Measurements from ENCODE around the gene CTCF. TPM values are rescaled to one million over a fixed set of nuclear protein-coding genes. Genes with fewer than 3 reads are reported as not detected.
"Not testable (repeated sequence)": the region's sequence is repeated elsewhere in the genome, so short reads cannot be mapped to it uniquely, and the experiment has no call there.

The CTCF gene
- total RNA-seq = 10 to 100 TPM; 54.3 to 72.4 TPM

GRCh38 chr16:67562526-67562917 lies at the start of gene CTCF:
Gene CTCF, plus strand, starts transcription at chr16:67562526. Its CDS starts 48,307 bp downstream, at chr16:67610833.
- peak within 1 kb of the TSS; percentile 92 for H3K4me3 Mint-ChIP-seq
- no peaks in the 10 kb centered on the region for H3K27me3 Mint-ChIP-seq
- ATAC-seq (peak; percentile 73 to 80), DNase-seq (ENCODE audit: low spot score) (peak; percentile 86)
- no peaks in the 10 kb centered on the region for H3K9me3 Mint-ChIP-seq
- H3K27ac Mint-ChIP-seq = peak within 1 kb of the TSS; percentile 86 to 93
- no peaks in the 10 kb centered on the region for H3K36me3 Mint-ChIP-seq
- H3K4me1 Mint-ChIP-seq (ENCODE audit: low read depth in 2 of 2) = peaks cover 26 to 35% of the 10 kb centered on the region in 2 donors

- not testable (repeated sequence) for DNase-seq (ENCODE audit: low spot score); H3K27ac Mint-ChIP-seq; ATAC-seq; H3K27me3 Mint-ChIP-seq; H3K4me3 Mint-ChIP-seq; H3K9me3 Mint-ChIP-seq; H3K36me3 Mint-ChIP-seq
- H3K4me1 Mint-ChIP-seq (ENCODE audit: low read depth in 2 of 2) = peaks cover 10 to 14% of the 10 kb centered on the region in 2 donors
Observed at GRCh38 chr16:67513892-67514291, 48.4 kb upstream of the CTCF start.

GRCh38 chr16:67514382-67514828 lies 47.9 kb upstream of the CTCF start:
- Mint-ChIP-seq H3K27ac (peak overlapping the region in 1 of 2 donors; percentile 25), H3K4me3 (no peak overlapping the region), H3K36me3 (no peaks in the 10 kb centered on the region), H3K9me3 (no peaks in the 10 kb centered on the region), H3K27me3 (no peaks in the 10 kb centered on the region), H3K4me1 (ENCODE audit: low read depth in 2 of 2) (peaks cover 15 to 17% of the 10 kb centered on the region in 2 donors)
- DNase-seq (ENCODE audit: low spot score) = peak; percentile 88
- ATAC-seq = peak; percentile 83 to 84

- no peaks in the 10 kb centered on the region for H3K36me3 Mint-ChIP-seq
- peaks cover 28 to 31% of the 10 kb centered on the region in 2 donors for H3K4me1 Mint-ChIP-seq (ENCODE audit: low read depth in 2 of 2)
- no peaks in the 10 kb centered on the region for H3K9me3 Mint-ChIP-seq
- H3K27ac Mint-ChIP-seq = no peak overlapping the region
- no peak for ATAC-seq
- no peak for DNase-seq (ENCODE audit: low spot score)
- no peaks in the 10 kb centered on the region for H3K27me3 Mint-ChIP-seq
- H3K4me3 Mint-ChIP-seq = no peak overlapping the region
Observed at GRCh38 chr16:67516296-67517154, 45.8 kb upstream of the CTCF start.

GRCh38 chr16:67517155-67517445 lies 45.2 kb upstream of the CTCF start:
- Mint-ChIP-seq H3K27ac (no peak overlapping the region), H3K4me1 (ENCODE audit: low read depth in 2 of 2) (peaks cover 28 to 31% of the 10 kb centered on the region in 2 donors), H3K27me3 (no peaks in the 10 kb centered on the region), H3K9me3 (no peaks in the 10 kb centered on the region), H3K4me3 (no peak overlapping the region), H3K36me3 (no peaks in the 10 kb centered on the region)
- no peak for ATAC-seq
- DNase-seq (ENCODE audit: low spot score) = no peak

GRCh38 chr16:67517661-67518423 lies 44.5 kb upstream of the CTCF start:
- Mint-ChIP-seq H3K4me1 (ENCODE audit: low read depth in 2 of 2) (peaks cover 29 to 31% of the 10 kb centered on the region in 2 donors), H3K36me3 (no peaks in the 10 kb centered on the region), H3K9me3 (no peaks in the 10 kb centered on the region), H3K4me3 (no peak overlapping the region), H3K27me3 (no peaks in the 10 kb centered on the region), H3K27ac (no peak overlapping the region)
- DNase-seq (ENCODE audit: low spot score) (no peak), ATAC-seq (no peak)

- H3K36me3 Mint-ChIP-seq = no peaks in the 10 kb centered on the region
- ATAC-seq (no peak), DNase-seq (ENCODE audit: low spot score) (no peak)
- peak overlapping the region; percentile 62 to 91 for H3K27ac Mint-ChIP-seq
- no peaks in the 10 kb centered on the region for H3K27me3 Mint-ChIP-seq
- H3K4me1 Mint-ChIP-seq (ENCODE audit: low read depth in 2 of 2) = peaks cover 31% of the 10 kb centered on the region in 2 donors
- no peaks in the 10 kb centered on the region for H3K9me3 Mint-ChIP-seq
- peak overlapping the region; percentile 47 for H3K4me3 Mint-ChIP-seq
Observed at GRCh38 chr16:67518676-67519075, 43.6 kb upstream of the CTCF start.

- peaks cover 31% of the 10 kb centered on the region in 2 donors for H3K4me1 Mint-ChIP-seq (ENCODE audit: low read depth in 2 of 2)
- H3K4me3 Mint-ChIP-seq = no peak overlapping the region
- H3K9me3 Mint-ChIP-seq = no peaks in the 10 kb centered on the region
- ATAC-seq = no peak
- peak overlapping the region; percentile 62 to 91 for H3K27ac Mint-ChIP-seq
- DNase-seq (ENCODE audit: low spot score) = no peak
- H3K36me3 Mint-ChIP-seq = no peaks in the 10 kb centered on the region
- no peaks in the 10 kb centered on the region for H3K27me3 Mint-ChIP-seq
Observed at GRCh38 chr16:67519242-67519641, 43.1 kb upstream of the CTCF start.

GRCh38 chr16:67521095-67521804 lies 41.1 kb upstream of the CTCF start:
- peak; percentile 96 for DNase-seq (ENCODE audit: low spot score)
- Mint-ChIP-seq H3K9me3 (no peaks in the 10 kb centered on the region), H3K4me3 (peak overlapping the region; percentile 92), H3K27ac (peak overlapping the region; percentile 92 to 98), H3K4me1 (ENCODE audit: low read depth in 2 of 2) (peaks cover 27% of the 10 kb centered on the region in 2 donors), H3K27me3 (no peaks in the 10 kb centered on the region), H3K36me3 (no peaks in the 10 kb centered on the region)
- peak; percentile 94 to 95 for ATAC-seq

- H3K27ac Mint-ChIP-seq = no peak overlapping the region
- no peaks in the 10 kb centered on the region for H3K9me3 Mint-ChIP-seq
- H3K4me3 Mint-ChIP-seq = no peak overlapping the region
- no peak for ATAC-seq
- no peak for DNase-seq (ENCODE audit: low spot score)
- no peaks in the 10 kb centered on the region for H3K36me3 Mint-ChIP-seq
- peaks cover 14 to 19% of the 10 kb centered on the region in 2 donors for H3K4me1 Mint-ChIP-seq (ENCODE audit: low read depth in 2 of 2)
- H3K27me3 Mint-ChIP-seq = no peaks in the 10 kb centered on the region
Observed at GRCh38 chr16:67525176-67525860, 37.0 kb upstream of the CTCF start.

- H3K4me3 Mint-ChIP-seq = no peak overlapping the region
- no peaks in the 10 kb centered on the region for H3K36me3 Mint-ChIP-seq
- peak overlapping the region in 1 of 2 donors; percentile 65 for H3K27ac Mint-ChIP-seq
Observed at GRCh38 chr16:67526149-67526791, 36.1 kb upstream of the CTCF start.

GRCh38 chr16:67528222-67528869 lies 34.0 kb upstream of the CTCF start, which contains the start of gene RIPOR1:
Gene RIPOR1, plus strand, starts transcription at chr16:67528829. Its CDS starts 9,618 bp downstream, at chr16:67538447.
- Mint-ChIP-seq H3K27me3 (peaks cover 0 to 4% of the 10 kb centered on the region in 2 donors), H3K9me3 (no peaks in the 10 kb centered on the region)
- peak; percentile 53 for DNase-seq (ENCODE audit: low spot score)

More at GRCh38 chr16:67526149-67526791, 36.1 kb upstream of the CTCF start:
- DNase-seq (ENCODE audit: low spot score) (no peak), ATAC-seq (no peak)
- Mint-ChIP-seq H3K4me1 (ENCODE audit: low read depth in 2 of 2) (peaks cover 14 to 20% of the 10 kb centered on the region in 2 donors), H3K9me3 (no peaks in the 10 kb centered on the region), H3K27me3 (peaks cover 0 to 1% of the 10 kb centered on the region in 2 donors)

More at GRCh38 chr16:67528222-67528869, 34.0 kb upstream of the CTCF start, which contains the start of gene RIPOR1:
- Mint-ChIP-seq H3K36me3 (no peaks in the 10 kb centered on the region), H3K27ac (peak within 1 kb of the TSS in 1 of 2 donors; percentile 92), H3K4me1 (ENCODE audit: low read depth in 2 of 2) (peaks cover 19% of the 10 kb centered on the region in 2 donors), H3K4me3 (peak within 1 kb of the TSS; percentile 83)
- ATAC-seq = peak in 1 of 2 donors; percentile 80

All from natural killer cell treated with Interleukin-12 subunit alpha and Interleukin-12 subunit beta and Interleukin-15 and Interleukin-18, amount 100 ng/mL, for 72 hours (primary cell).